HG03045 (cell line): ENCODE data around the gene SPNS2.

Source experiments
- ATAC-seq: cut with Tn5 transposase; IDR thresholded peaks from one replicate; pipeline ENCODE4 v1.9.1; 2021; ENCODE audit warnings: mild to moderate bottlenecking, moderate library complexity; ENCODE audit not compliant: unreplicated experiment

SPNS2 gene

DNA sequence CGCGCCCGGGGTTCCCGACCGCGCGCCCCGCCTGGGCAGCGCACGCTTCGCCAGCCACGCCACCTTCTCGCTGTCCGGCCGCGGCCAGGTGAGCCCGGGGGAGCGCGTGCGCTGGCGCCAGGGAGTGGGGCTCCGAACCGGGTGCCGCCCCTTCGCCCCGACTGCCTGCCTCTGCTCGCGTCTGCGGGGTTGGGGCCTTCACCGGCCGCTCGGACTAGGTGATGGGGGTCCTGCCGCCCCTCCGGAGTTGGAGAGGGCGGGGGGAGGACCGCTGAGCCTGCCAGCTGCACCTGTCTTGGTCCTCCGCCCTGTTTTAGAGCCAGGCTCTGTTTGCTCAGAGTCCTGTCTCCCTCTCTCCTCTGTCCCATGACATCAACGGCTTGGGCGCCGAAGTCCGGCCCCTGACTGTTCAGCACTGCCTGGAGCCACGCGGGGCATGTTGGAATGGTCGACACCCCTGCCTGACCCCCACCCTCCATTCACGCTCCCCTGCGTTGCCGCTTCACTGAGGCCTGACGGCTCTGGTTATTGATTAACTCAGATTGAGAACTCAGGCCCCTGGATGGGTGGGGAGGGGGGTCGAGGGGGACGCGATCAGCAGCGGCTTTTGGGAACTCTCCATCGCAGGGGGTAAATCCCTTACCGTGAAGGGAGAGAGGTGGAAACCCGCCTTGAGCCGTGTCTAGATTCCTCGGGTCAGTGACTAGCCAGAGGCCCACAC lies 86.4 kb downstream of the SPNS2 start:
- no peak for ATAC-seq

DNA sequence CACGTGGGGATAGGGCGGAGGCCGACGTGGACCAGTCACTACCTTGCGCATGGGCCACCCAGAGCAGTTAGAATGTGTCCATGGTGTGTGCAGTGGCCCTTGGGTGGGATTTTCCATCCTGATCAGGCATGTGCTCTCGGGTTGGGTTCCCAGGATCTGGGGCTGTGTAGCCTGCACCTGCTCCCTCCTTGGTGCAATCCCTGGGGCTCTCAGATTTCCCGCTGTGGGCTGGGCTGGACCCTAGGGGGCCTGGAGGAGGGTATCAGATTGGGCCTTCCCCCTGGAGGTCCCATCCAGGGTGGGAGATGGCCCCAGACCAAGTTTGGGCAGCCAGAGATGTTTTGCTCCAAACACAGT lies 86.9 kb downstream of the SPNS2 start:
- no peak for ATAC-seq

DNA sequence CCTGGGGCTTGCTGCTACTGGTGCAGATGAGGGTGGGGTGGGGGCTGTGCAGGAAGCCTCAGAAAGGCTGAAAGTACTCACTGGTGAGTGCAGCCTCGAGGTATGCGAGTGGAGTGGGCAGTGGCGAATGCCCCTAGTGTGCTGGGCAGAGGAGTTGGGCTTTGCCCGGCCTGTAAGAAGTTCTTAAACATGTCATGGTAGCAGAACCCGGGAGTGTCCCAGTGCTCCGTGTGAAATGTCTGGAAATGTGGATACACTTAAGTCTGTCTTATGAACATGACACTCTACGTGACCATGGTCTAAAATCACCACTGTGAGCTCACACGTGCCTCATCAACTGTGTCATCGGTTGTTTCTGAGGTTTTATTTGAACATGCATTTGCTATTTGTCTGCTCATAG lies 87.4 kb downstream of the SPNS2 start:
- ATAC-seq, result no peak

DNA sequence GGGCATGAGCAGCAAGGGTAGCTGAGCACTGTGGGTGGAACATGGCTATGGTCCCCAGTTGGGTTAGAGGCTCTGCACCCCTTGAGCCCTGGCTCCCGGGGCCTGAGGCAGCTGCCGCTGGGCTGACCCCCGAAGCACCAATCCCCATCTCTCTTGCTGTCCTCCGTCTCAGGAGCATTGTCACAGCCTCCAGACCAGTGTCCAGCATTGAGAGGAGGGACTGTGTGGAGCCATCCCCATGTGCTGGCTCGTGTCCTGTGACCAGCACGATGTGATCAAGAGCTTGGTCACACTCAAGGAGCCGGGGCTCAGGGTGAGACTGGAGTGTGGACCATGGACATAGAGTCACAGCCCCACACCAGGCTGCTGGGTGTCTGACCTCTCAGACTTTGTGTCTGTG lies 88.5 kb downstream of the SPNS2 start:
- no peak for ATAC-seq

DNA sequence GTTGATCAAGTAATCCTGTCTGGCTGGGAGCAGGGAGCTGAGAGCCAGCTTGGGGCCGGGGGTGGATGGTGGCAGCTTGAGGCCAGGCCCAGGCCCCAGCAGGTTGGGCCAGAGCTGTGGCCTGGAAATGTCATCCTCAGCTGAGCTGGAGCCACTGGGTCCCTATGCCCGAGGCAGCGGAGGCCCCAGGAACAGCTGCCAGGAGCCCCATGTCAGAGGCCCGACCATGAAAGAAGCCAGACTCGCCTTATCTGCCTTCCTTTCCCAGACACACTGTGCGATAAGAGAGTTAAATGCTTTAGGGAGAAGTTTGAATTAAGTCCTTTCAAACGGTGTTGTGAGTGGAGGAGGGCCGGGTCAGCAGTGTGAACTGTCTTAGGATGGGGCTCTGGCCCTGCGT lies 89.1 kb downstream of the SPNS2 start:
- ATAC-seq, result no peak

DNA sequence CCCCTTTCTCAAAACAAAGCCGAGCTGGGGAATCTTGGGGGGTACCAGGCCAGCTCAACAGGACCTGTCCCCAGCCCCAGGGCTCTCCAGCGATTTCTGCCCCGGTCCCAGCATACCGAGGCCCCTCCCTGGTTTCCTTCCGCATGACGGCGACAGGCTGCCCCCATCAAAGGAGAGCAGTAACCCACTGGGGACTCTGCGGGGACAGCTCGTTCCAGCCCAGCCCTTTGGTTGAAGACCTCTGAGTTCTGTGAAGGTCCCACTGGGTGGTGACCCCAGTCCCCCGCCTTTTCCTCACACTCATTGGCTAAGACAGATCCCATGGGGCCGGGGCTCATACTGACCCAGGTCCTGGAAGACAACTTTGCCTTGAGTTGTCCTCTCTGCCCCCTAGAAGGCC lies 89.7 kb downstream of the SPNS2 start:
- ATAC-seq, result no peak
